ENCODE data around the gene BMPER. TPM values are rescaled to one million over a fixed set of nuclear protein-coding genes. Genes with fewer than 3 reads are reported as not detected.

The BMPER gene
- total and polyA plus RNA-seq, 7 experiments from 2014 or later, result 0.37 to 0.81 (median 0.44) TPM; not detected in 4

GRCh38 chr7:34143402-34143801, 238.1 kb downstream of the BMPER start:
- H3K36me3 ChIP-seq (ENCODE audit: control insufficient read depth in 2 of 3, insufficient read depth in 3 of 3, low read length in 3 of 3), result no peaks in the 10 kb centered on the region
- H3K4me3 ChIP-seq (ENCODE audit: low read length), result no peak overlapping the region
- ATAC-seq, result no peak
- no peaks in the 10 kb centered on the region for H3K4me1 ChIP-seq (ENCODE audit: control insufficient read depth in 2 of 2, insufficient read depth in 2 of 2, low read length in 2 of 2)
- DNase-seq, result no peak
- ChIA-PET CTCF (no interaction called here), POLR2A (no interaction called here)
- Mint-ChIP-seq H3K4me1 (no peaks in the 10 kb centered on the region), H3K27ac (no peak overlapping the region), H3K4me3 (no peak overlapping the region), H3K36me3 (no peaks in the 10 kb centered on the region), H3K27me3 (no peaks in the 10 kb centered on the region), H3K9me3 (peaks cover 0 to 7% (median 3%) of the 10 kb centered on the region in 11 donors)
- H3K27ac ChIP-seq (ENCODE audit: low read depth, low read length), result no peak overlapping the region
- intact Hi-C loops (cut with micrococcal nuclease), result no loop called here
- no peaks in the 10 kb centered on the region for H3K9me3 ChIP-seq (ENCODE audit: control insufficient read depth in 2 of 3, low read length in 3 of 3)
- no peaks in the 10 kb centered on the region for H3K27me3 ChIP-seq (ENCODE audit: control insufficient read depth in 2 of 2, insufficient read depth in 2 of 2, low read length in 2 of 2)

GRCh38 chr7:34145603-34146002, 240.3 kb downstream of the BMPER start:
- ChIA-PET CTCF (no interaction called here), POLR2A (no interaction called here)
- ATAC-seq, result no peak

GRCh38 chr7:34153656-34154270, 248.4 kb downstream of the BMPER start:
- peaks cover 0 to 5% (median 0%) of the 10 kb centered on the region in 5 donors for H3K36me3 Mint-ChIP-seq
- Histone ChIP-seq H3K9me3 (ENCODE audit: control insufficient read depth in 2 of 3, low read length in 3 of 3) (no peaks in the 10 kb centered on the region), H3K4me3 (ENCODE audit: low read length) (no peak overlapping the region), H3K36me3 (ENCODE audit: control insufficient read depth in 2 of 3, insufficient read depth in 3 of 3, low read length in 3 of 3) (no peaks in the 10 kb centered on the region), H3K27ac (ENCODE audit: low read depth, low read length) (no peak overlapping the region), H3K27me3 (ENCODE audit: control insufficient read depth in 2 of 2, insufficient read depth in 2 of 2, low read length in 2 of 2) (no peaks in the 10 kb centered on the region), H3K4me1 (ENCODE audit: control insufficient read depth in 2 of 2, insufficient read depth in 2 of 2, low read length in 2 of 2) (no peaks in the 10 kb centered on the region)
- no peak overlapping the region for H3K4me3 Mint-ChIP-seq
- no peaks in the 10 kb centered on the region for H3K4me1 Mint-ChIP-seq
- ChIA-PET CTCF (no interaction called here), POLR2A (no interaction called here)
- H3K27ac Mint-ChIP-seq, result no peak overlapping the region
- H3K27me3 Mint-ChIP-seq, result no peaks in the 10 kb centered on the region
- H3K9me3 Mint-ChIP-seq, result peaks cover 0 to 9% (median 2%) of the 10 kb centered on the region in 11 donors
- DNase-seq (no peak), ATAC-seq (no peak)
- intact Hi-C loops (cut with micrococcal nuclease), result no loop called here

More at GRCh38 chr7:34145603-34146002, 240.3 kb downstream of the BMPER start:
- no peaks in the 10 kb centered on the region for H3K4me1 ChIP-seq (ENCODE audit: control insufficient read depth in 2 of 2, insufficient read depth in 2 of 2, low read length in 2 of 2)
- no peaks in the 10 kb centered on the region for H3K9me3 ChIP-seq (ENCODE audit: control insufficient read depth in 2 of 3, low read length in 3 of 3)
- Mint-ChIP-seq H3K4me3 (no peak overlapping the region), H3K36me3 (no peaks in the 10 kb centered on the region), H3K9me3 (peaks cover 0 to 7% (median 3%) of the 10 kb centered on the region in 11 donors), H3K27ac (no peak overlapping the region), H3K4me1 (no peaks in the 10 kb centered on the region), H3K27me3 (no peaks in the 10 kb centered on the region)
- no peak overlapping the region for H3K4me3 ChIP-seq (ENCODE audit: low read length)
- no peak for DNase-seq
- no peaks in the 10 kb centered on the region for H3K36me3 ChIP-seq (ENCODE audit: control insufficient read depth in 2 of 3, insufficient read depth in 3 of 3, low read length in 3 of 3)
- no peaks in the 10 kb centered on the region for H3K27me3 ChIP-seq (ENCODE audit: control insufficient read depth in 2 of 2, insufficient read depth in 2 of 2, low read length in 2 of 2)
- no peak overlapping the region for H3K27ac ChIP-seq (ENCODE audit: low read depth, low read length)
- intact Hi-C loops (cut with micrococcal nuclease), result no loop called here

- ChIA-PET POLR2A (no interaction called here), CTCF (no interaction called here)
- H3K9me3 ChIP-seq (ENCODE audit: control insufficient read depth in 2 of 3, low read length in 3 of 3), result no peaks in the 10 kb centered on the region
- DNase-seq, result no peak
- Mint-ChIP-seq H3K9me3 (peaks cover 0 to 9% (median 2%) of the 10 kb centered on the region in 11 donors), H3K36me3 (peaks cover 0 to 5% (median 0%) of the 10 kb centered on the region in 5 donors), H3K4me1 (no peaks in the 10 kb centered on the region), H3K27ac (no peak overlapping the region), H3K4me3 (no peak overlapping the region), H3K27me3 (no peaks in the 10 kb centered on the region)
- no peak for ATAC-seq
- H3K36me3 ChIP-seq (ENCODE audit: control insufficient read depth in 2 of 3, insufficient read depth in 3 of 3, low read length in 3 of 3), result no peaks in the 10 kb centered on the region
- no peaks in the 10 kb centered on the region for H3K4me1 ChIP-seq (ENCODE audit: control insufficient read depth in 2 of 2, insufficient read depth in 2 of 2, low read length in 2 of 2)
- H3K27ac ChIP-seq (ENCODE audit: low read depth, low read length), result no peak overlapping the region
- intact Hi-C loops (cut with micrococcal nuclease), result no loop called here
- H3K4me3 ChIP-seq (ENCODE audit: low read length), result no peak overlapping the region
- H3K27me3 ChIP-seq (ENCODE audit: control insufficient read depth in 2 of 2, insufficient read depth in 2 of 2, low read length in 2 of 2), result no peaks in the 10 kb centered on the region
These were observed 250.0 kb downstream of the BMPER start for GRCh38 chr7:34155220-34155908.

- Mint-ChIP-seq H3K27me3 (no peaks in the 10 kb centered on the region), H3K4me3 (no peak overlapping the region), H3K4me1 (no peaks in the 10 kb centered on the region), H3K27ac (no peak overlapping the region), H3K9me3 (peaks cover 0 to 9% (median 3%) of the 10 kb centered on the region in 11 donors), H3K36me3 (peaks cover 0 to 5% (median 0%) of the 10 kb centered on the region in 5 donors)
- no peaks in the 10 kb centered on the region for H3K4me1 ChIP-seq (ENCODE audit: control insufficient read depth in 2 of 2, insufficient read depth in 2 of 2, low read length in 2 of 2)
- H3K9me3 ChIP-seq (ENCODE audit: control insufficient read depth in 2 of 3, low read length in 3 of 3), result no peaks in the 10 kb centered on the region
- H3K27me3 ChIP-seq (ENCODE audit: control insufficient read depth in 2 of 2, insufficient read depth in 2 of 2, low read length in 2 of 2), result no peaks in the 10 kb centered on the region
- H3K27ac ChIP-seq (ENCODE audit: low read depth, low read length), result no peak overlapping the region
- intact Hi-C loops (cut with micrococcal nuclease), result no loop called here
- POLR2A ChIA-PET, result no interaction called here
- H3K36me3 ChIP-seq (ENCODE audit: control insufficient read depth in 2 of 3, insufficient read depth in 3 of 3, low read length in 3 of 3), result no peaks in the 10 kb centered on the region
- H3K4me3 ChIP-seq (ENCODE audit: low read length), result no peak overlapping the region
- CTCF ChIA-PET, result no interaction called here
- DNase-seq, result no peak
- ATAC-seq, result no peak
These were observed 251.0 kb downstream of the BMPER start for GRCh38 chr7:34156336-34156735.

GRCh38 chr7:34157137-34157536, 251.8 kb downstream of the BMPER start:
- intact Hi-C loops (cut with micrococcal nuclease), result no loop called here
- no peaks in the 10 kb centered on the region for H3K4me1 Mint-ChIP-seq
- H3K27ac Mint-ChIP-seq, result no peak overlapping the region
- no peaks in the 10 kb centered on the region for H3K27me3 Mint-ChIP-seq
- ATAC-seq (no peak), DNase-seq (no peak)
- no peaks in the 10 kb centered on the region for H3K9me3 ChIP-seq (ENCODE audit: control insufficient read depth in 2 of 3, low read length in 3 of 3)
- no peak overlapping the region for H3K4me3 Mint-ChIP-seq
- no peak overlapping the region for H3K4me3 ChIP-seq (ENCODE audit: low read length)
- ChIA-PET POLR2A (no interaction called here), CTCF (no interaction called here)
- H3K36me3 Mint-ChIP-seq, result peaks cover 0 to 5% (median 0%) of the 10 kb centered on the region in 5 donors
- H3K27me3 ChIP-seq (ENCODE audit: control insufficient read depth in 2 of 2, insufficient read depth in 2 of 2, low read length in 2 of 2), result no peaks in the 10 kb centered on the region
- H3K9me3 Mint-ChIP-seq, result peaks cover 0 to 9% (median 3%) of the 10 kb centered on the region in 11 donors
- H3K27ac ChIP-seq (ENCODE audit: low read depth, low read length), result no peak overlapping the region
- H3K4me1 ChIP-seq (ENCODE audit: control insufficient read depth in 2 of 2, insufficient read depth in 2 of 2, low read length in 2 of 2), result no peaks in the 10 kb centered on the region
- no peaks in the 10 kb centered on the region for H3K36me3 ChIP-seq (ENCODE audit: control insufficient read depth in 2 of 3, insufficient read depth in 3 of 3, low read length in 3 of 3)

All from naive thymus-derived CD4-positive, alpha-beta T cell (primary cell).